HG03520 (cell line): ENCODE data around the gene STOML1.
"Not testable (repeated sequence)": the region's sequence is repeated elsewhere in the genome, so short reads cannot be mapped to it uniquely, and the experiment has no call there.

Source experiments
- ATAC-seq: cut with Tn5 transposase; IDR thresholded peaks from one replicate; pipeline ENCODE4 v1.9.1; 2021; ENCODE audit warnings: mild to moderate bottlenecking, moderate library complexity; ENCODE audit not compliant: unreplicated experiment

The STOML1 gene

GRCh38 chr15:73948982-73949381 lies 43.1 kb downstream of the STOML1 start:
- ATAC-seq, result no peak

DNA sequence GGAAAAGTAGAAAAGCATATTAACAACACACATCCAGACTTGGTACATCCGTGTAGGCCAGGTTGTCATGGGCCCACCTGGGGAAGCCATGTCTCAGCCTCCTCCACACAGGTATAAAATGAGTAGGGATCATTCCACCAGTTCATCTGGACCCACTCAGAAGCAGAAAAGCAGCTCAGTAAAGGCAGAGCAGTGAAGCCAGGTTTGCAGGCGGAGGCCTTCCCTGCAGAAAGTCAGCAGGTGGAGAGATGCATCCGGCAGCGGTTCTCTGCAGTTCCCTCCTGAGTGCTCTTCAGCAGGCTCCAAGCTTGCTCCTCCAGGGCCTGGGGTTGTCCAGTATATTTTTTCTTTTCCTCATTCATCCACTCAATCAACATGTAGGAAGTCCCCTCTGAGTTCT lies 43.7 kb downstream of the STOML1 start:
- no peak for ATAC-seq

DNA sequence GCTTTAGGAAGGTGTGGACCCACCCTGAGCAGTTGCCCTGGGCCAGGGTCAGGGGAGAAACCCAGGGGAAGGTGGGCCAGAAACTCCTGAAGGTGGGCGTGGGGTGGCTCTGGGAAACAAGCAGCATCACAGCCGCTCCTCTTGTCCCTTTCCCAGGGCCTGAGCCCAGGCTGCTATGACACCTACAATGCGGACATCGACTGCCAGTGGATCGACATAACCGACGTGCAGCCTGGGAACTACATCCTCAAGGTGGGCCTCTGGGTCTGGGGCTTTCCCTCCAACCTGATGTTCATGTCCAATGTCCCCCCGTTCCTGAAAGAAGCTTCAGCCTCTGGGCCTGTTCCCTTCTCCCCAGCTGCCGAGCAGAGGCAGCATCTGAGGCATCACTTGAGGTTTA lies 44.4 kb downstream of the STOML1 start:
- no peak for ATAC-seq

- no peak for ATAC-seq
These were observed 45.2 kb downstream of the STOML1 start for GRCh38 chr15:73946795-73947370.

- no peak for ATAC-seq
These were observed 45.9 kb downstream of the STOML1 start for GRCh38 chr15:73946046-73946721.

DNA sequence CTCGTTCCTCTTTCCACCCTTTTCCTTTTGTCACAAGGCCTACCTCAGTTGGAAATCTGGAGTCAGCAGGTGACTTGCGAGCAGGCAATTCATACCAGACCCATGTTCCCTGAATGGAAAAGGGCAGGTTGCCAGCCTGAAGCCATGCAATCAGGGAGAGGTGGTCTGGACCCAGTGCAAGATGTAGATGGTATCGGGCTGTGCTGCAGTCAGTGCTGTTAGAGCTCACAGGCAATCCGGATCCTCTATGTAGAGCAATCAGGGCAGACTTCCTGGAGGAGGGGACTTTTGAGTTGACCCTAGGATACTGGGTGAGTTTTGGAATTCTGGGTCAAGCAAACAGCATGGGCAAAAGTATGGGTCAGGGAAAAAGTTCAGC lies 47.0 kb downstream of the STOML1 start:
- ATAC-seq, result no peak

DNA sequence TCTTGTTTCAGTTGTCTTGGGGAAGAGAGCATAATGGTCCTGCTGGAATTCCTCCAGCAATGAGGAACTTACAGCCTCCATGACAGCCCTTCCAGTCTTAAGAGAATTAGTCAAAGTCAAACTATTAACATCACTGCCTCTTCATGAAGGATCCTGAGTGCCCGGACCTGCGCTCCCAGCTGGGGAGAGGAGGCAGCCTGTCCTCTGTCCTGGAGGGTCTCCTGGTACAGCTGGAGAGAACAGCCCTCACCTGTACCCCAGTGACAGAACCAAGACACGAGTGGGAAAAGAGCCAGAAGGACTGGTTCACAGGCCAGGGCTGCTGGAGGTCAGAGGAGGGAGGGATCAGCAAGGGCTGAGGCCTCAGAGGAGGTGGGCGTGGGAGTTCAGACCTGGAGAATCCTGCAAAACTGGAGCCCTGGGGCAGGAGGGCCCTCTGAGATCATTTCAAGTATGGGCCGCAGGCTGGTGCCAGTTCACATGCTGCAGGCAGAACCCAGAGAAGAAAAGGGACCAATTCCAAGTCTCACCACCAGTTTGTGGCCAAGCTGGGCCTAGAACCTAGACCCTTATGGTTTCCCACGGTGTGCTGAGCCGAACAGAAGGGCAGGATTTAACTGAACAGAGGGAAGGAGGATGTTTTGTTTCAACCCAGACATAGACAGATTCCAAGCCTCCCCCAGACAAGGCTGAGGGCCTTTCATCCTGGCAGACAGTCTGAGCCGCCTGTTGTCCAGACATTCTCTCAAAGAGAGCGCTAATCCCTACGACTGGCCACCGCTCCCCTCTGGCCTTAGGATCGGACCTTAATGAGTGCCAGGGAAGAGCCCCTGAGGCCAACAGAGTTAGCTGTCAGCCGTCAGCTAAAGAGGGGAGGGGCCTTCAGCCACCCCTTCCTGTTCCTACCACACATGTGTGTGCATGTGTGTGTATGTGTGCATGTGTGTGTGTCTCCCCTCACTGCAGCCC lies 47.6 kb downstream of the STOML1 start:
- no peak for ATAC-seq

- no peak for ATAC-seq
These were observed 49.3 kb downstream of the STOML1 start for GRCh38 chr15:73942751-73943270.

DNA sequence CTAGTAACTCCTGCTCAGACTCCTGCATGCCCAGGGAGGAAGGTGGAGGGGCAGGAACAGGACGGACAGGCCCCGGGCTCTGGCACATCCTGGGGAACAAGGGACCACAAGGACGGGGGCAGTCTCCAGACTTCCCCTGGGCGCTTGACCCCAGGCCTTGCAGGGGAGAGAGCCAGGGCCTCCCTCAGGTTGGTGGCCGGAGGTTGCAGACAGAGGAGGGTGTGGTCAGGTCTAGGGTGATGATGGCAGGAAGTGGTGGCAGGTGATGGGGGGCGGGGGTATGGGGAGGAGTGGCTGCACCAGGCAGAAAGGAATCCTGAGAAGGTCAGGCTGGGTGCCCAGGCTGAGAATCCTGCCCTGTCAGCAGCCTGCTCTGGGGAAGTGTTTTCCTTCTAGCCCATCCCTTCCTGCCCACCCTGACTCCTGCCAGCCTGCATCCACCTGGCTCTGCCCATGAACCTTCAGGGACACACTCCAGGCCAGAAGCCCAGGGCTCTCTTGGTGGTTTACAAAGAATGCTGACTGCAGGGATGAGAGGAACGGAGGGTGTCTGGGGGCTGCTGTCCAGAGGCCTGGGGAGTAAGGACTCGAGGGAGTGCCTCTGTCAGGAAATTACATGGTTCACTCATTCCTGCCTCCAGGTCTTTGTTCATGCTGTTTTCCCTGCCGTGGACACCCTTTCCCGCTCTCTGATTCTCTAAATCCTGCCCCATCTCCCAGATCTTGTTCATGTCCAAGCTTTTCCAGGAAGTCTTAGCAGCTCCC lies 50.0 kb downstream of the STOML1 start:
- no peak for ATAC-seq

- ATAC-seq, result no peak
These were observed 50.6 kb downstream of the STOML1 start for GRCh38 chr15:73941449-73941848.

- no peak for ATAC-seq
These were observed 51.1 kb downstream of the STOML1 start for GRCh38 chr15:73941044-73941443.

DNA sequence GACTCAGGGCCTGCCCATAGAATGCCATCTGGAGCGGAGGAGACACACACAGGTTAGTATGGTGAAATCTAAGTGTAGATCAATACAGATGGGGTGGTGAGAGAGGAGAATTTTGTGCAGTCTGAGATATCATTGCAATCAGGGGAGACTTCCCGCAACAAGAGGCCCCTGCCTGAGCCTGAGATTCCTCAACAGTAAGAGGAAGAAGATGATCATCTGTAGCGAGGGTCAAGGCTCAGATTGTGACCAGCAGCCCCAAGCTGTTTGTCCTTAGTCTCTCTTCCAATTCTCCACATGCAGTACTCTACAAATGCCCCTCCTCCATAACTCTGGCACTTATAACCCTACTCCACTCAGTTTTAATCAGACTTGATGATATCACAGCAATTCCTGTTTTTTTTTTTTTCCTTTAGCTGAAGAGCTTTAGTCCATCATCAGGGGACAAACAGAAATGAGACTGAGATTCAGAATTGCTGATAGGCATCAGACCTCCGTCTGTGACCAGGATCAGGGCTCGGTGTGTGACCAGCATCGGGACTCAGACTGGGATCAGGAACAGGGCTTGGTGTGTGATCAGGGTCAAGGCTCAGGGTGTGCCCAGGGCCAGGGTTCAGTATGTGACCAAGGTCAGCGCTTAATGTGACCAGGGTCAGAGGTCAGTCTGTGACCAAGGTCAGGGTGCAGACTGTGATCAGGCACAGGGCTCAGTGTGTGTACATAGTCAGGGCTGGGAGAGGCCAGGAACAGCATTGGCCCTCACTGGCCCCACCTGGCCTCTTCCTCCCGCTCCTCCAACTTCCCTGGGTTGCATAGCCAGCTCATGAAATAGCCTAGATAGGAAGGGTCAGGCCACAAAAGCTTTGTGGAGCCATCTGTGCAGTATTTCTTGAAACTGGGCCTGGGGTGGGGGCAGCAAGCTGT lies 51.8 kb downstream of the STOML1 start:
- no peak for ATAC-seq

DNA sequence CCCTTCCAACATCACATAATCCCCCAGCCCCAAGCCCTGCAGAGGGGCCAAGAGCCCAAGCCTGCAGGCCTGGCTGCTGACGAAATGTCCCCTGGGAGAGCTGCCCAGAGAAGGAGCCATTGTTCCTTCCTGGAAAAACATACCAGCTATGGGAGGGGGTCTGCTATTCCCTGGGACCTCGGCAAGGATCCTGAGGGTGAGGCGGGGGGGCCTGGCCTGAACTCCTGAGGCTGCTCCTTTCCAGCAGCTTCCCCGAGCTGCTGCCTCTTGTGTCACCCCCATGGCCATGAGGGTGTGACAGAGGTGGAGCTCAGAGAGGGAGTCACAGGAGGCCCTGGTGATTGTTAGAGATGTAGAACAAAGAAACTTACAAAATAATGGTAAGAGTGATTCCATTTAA lies 53.0 kb downstream of the STOML1 start:
- ATAC-seq, result no peak

- ATAC-seq, result not testable (repeated sequence)
These were observed 53.6 kb downstream of the STOML1 start for GRCh38 chr15:73938516-73938915.

GRCh38 chr15:73937726-73938125 lies 54.4 kb downstream of the STOML1 start:
- ATAC-seq, result no peak

DNA sequence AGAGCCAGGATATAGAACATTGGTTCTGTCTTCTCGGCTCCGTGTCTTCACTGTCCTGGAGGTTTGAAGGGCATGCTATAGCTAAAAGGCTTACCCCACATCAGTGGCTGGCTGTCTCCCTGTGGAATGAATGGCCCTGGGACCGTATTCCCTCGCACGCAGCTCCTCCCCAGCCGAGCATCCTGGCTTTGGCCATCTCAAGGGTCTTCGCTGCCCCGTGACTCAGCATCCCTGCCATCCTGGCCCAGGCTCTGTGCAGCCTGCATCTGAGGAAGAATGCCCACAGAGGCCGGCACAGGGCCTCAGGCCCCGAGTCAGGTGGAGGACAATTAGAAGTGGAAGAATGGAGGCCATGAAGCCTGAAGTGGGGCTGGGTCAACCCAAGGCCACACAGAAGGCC lies 54.8 kb downstream of the STOML1 start:
- ATAC-seq, result no peak

- no peak for ATAC-seq
These were observed 55.4 kb downstream of the STOML1 start for GRCh38 chr15:73936588-73937290.

- no peak for ATAC-seq
These were observed 55.9 kb downstream of the STOML1 start for GRCh38 chr15:73936181-73936580.

DNA sequence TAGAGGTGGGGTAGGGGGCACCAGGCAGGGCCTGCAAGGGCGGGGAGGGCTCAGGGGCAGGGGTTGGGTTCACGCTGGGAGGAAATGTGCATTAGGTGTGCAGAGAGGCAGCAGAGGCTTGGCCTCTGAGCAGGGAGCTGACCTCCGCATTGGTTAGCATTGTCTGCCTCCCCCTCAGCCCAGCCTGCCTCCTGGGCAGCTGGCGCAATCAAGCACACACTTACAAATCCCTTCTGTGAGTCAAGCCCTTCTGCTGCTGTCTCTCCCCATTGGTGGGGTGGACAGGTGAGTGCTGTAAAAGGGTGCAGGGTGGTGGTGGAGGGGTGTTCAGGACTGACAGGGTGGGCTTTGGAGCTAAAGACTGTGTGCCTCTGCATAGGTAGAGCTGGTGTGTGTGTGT lies 56.5 kb downstream of the STOML1 start:
- ATAC-seq, result no peak
